ENCODE data around the gene RELN. TPM values are rescaled to one million over a fixed set of nuclear protein-coding genes. Genes with fewer than 3 reads are reported as not detected.

RELN gene
- total RNA-seq, 1 experiment from 2014 or later: 0.02 TPM

GRCh38 chr7:103698064-103698463 is 291.4 kb downstream of the RELN start:
- H3K4me3 Mint-ChIP-seq: no peak overlapping the region
- H2BK12ac ChIP-seq (ENCODE audit: insufficient read length, low read depth, low read length): no peak overlapping the region
- no peak for TF ChIP-seq CTCF (conservative IDR thresholded peaks at IDR 0.05)

More at GRCh38 chr7:103698064-103698463, 291.4 kb downstream of the RELN start:
- Mint-ChIP-seq H3K4me1 (no peaks in the 10 kb centered on the region), H3K27me3 (ENCODE audit: low read depth) (peaks cover 2% of the 10 kb centered on the region; the same call in 1 of the 2 replicates), H3K27ac (no peak overlapping the region), H3K36me3 (ENCODE audit: insufficient read depth in 1 of 3, low read depth in 3 of 3) (no peaks in the 10 kb centered on the region), H3K9me3 (no peaks in the 10 kb centered on the region)
- Histone ChIP-seq H3K27me3 (ENCODE audit: insufficient read depth, low read length) (no peaks in the 10 kb centered on the region), H3K14ac (ENCODE audit: insufficient read depth, low read length) (no peak overlapping the region), H3K27ac (ENCODE audit: insufficient read length, low read depth, low read length) (no peak overlapping the region), H3K79me2 (ENCODE audit: insufficient read depth, low read length) (no peaks in the 10 kb centered on the region), H3K18ac (ENCODE audit: insufficient read length, low read depth, low read length) (no peak overlapping the region), H3K23ac (ENCODE audit: insufficient read length, low read depth, low read length) (no peak overlapping the region), H2AFZ (ENCODE audit: low read length) (no peak overlapping the region), H3K9ac (ENCODE audit: extremely low read depth, insufficient read length, low read length) (no peak overlapping the region), H4K8ac (replicated peaks; ENCODE audit: insufficient read length, low read depth, low read length) (no peak overlapping the region), H2BK15ac (ENCODE audit: low read depth, low read length) (no peak overlapping the region), H2BK120ac (ENCODE audit: low read depth, low read length, poor library complexity, severe bottlenecking) (no peak overlapping the region), H4K91ac (ENCODE audit: insufficient read length, low read depth, low read length) (no peak overlapping the region), H3K23me2 (ENCODE audit: insufficient read length, low read depth, low read length, poor library complexity, severe bottlenecking) (no peaks in the 10 kb centered on the region), H2BK5ac (ENCODE audit: insufficient read length, low read length) (no peak overlapping the region), H2AK5ac (ENCODE audit: insufficient read length, low read length) (no peak overlapping the region), H4K5ac (ENCODE audit: insufficient read length, low read depth, low read length) (no peak overlapping the region), H3K56ac (ENCODE audit: insufficient read length, low read depth, low read length) (no peak overlapping the region), H3K4me1 (ENCODE audit: insufficient read depth, low read length) (no peaks in the 10 kb centered on the region), H3K4ac (ENCODE audit: low read depth, low read length) (no peak overlapping the region), H4K20me1 (ENCODE audit: control insufficient read depth, insufficient read depth, insufficient read length) (no peaks in the 10 kb centered on the region), H3K9me3 (ENCODE audit: control insufficient read depth, low read depth, low read length) (no peaks in the 10 kb centered on the region), H2BK20ac (ENCODE audit: low read depth, low read length, poor library complexity, severe bottlenecking) (no peak overlapping the region), H3K4me2 (ENCODE audit: insufficient read depth, insufficient read length, low read length) (no peak overlapping the region), H3K79me1 (ENCODE audit: insufficient read depth, low read depth, low read length, poor library complexity, severe bottlenecking) (no peaks in the 10 kb centered on the region), H3T11ph (ENCODE audit: low read length) (no peak overlapping the region)
- DNase-seq: no peak

Data from H9 (cell line).